Stomach (tissue), 9 donors: ENCODE data around the gene TGFB1I1. TPM values are rescaled to one million over a fixed set of nuclear protein-coding genes. Genes with fewer than 3 reads are reported as not detected.
A peak's percentile ranks its signal among the peaks of the same experiment; 100 is the strongest.

Source experiments
- DNase-seq, 2 donors: peaks; one replicate each; pipeline versions ENCODE4 v3.0.0 to v3.0.0-alpha.2; 2013 to 2019
- H3K27ac ChIP-seq, 5 donors: fragments of 200-600 bp in 4 of 5; sonication (generic) in 4 of 5; one replicate each; pipeline ENCODE4 v1.5.1; 2013 to 2019; ENCODE audit warnings: mild to moderate bottlenecking in 1 of 5, moderate library complexity in 1 of 5
- H3K27me3 ChIP-seq, 3 donors: fragments of 200-600 bp; sonication (generic); one replicate each; pipeline ENCODE4 v1.5.1; 2017 to 2019; ENCODE audit warnings: mixed run types in 1 of 3
- H3K36me3 ChIP-seq, 4 donors: fragments of 200-600 bp; sonication (generic); 1 replicate in 3 of 4; 2 replicates in 1 of 4; pipeline ENCODE4 v1.5.1; 2016 to 2019
- H3K4me1 ChIP-seq, 4 donors: fragments of 200-600 bp; sonication (generic); one replicate each; pipeline ENCODE4 v1.5.1; 2016 to 2019
- H3K4me3 ChIP-seq, 4 donors: fragments of 200-600 bp; sonication (generic) in 3 of 4; one replicate each; pipeline ENCODE4 v1.5.1; 2016 to 2019; ENCODE audit warnings: mild to moderate bottlenecking in 1 of 4
- H3K9me3 ChIP-seq, 4 donors: fragments of 200-600 bp; sonication (generic); one replicate each; pipeline ENCODE4 v1.5.1; 2016 to 2019
- CTCF ChIP-seq, 7 experiments: fragments of 450-650 bp in 4 of 7; fragments of 200-600 bp in 3 of 7; sonication (generic) in 3 of 7; IDR thresholded peaks; one replicate each; pipeline ENCODE4 v1.5.1; 2016 to 2019; ENCODE audit warnings: antibody characterized with exemption in 7 of 7, control low read depth in 2 of 7, mild to moderate bottlenecking in 1 of 7
- EP300 ChIP-seq: sonication (generic); formaldehyde crosslinking; IDR thresholded peaks from one replicate; pipeline ENCODE4 v1.6.1; 2017; ENCODE audit warnings: antibody characterized with exemption
- POLR2A ChIP-seq, 4 donors: fragments of 450-650 bp; IDR thresholded peaks; one replicate each; pipeline ENCODE4 v1.6.1; 2016; ENCODE audit warnings: antibody characterized with exemption in 4 of 4, control low read depth in 2 of 4, mild to moderate bottlenecking in 1 of 4, moderate library complexity in 1 of 4
- POLR2AphosphoS5 ChIP-seq, 3 donors: sonication (generic); formaldehyde crosslinking; IDR thresholded peaks; one replicate each; pipeline ENCODE4 v1.6.1; 2016; ENCODE audit warnings: antibody characterized with exemption in 3 of 3
- WGBS, 5 donors: extraction: QIAGEN DNeasy Blood & Tissue Kit in 3 of 5; methylation state at CpG; one replicate each; pipeline versions ENCODE4 v1.1.5 to v1.1.7; 2013 to 2018; 5-methylcytosine and 5-hydroxymethylcytosine counted together
- intact Hi-C: fragments of 100-400 bp; cut with DNase I; formaldehyde crosslinking; loops from one replicate; pipeline ENCODE4 v1.15.1; 2023; ENCODE audit warnings: low total_unique reads
- polyA plus RNA-seq, 3 donors: library from polyadenylated mRNA; stranded (reverse); fragments of 200-250 nt; gene quantifications; one replicate each; pipeline ENCODE4 v1.2.3, GENCODE V29; 2013
- total RNA-seq, 5 donors: library from RNA; depleted of rRNA; stranded (reverse); fragments of >200 nt; gene quantifications; one replicate each; pipeline versions ENCODE4 v1.1.0 to v1.2.3, GENCODE V29; 2014 to 2016
- donor health status: healthy with polysubstance abuse.
- donor health status: Bipolar disorder and iron deficiency.
- donor health status: healthy.

TGFB1I1 gene
- total and polyA plus RNA-seq, 8 donors = 36.0 to 84.0 (median 49.2) TPM

GRCh38 chr16:31471241-31471874 is 594 bp upstream of the TGFB1I1 start:
- DNase-seq = no peak
- WGBS, 5 donors = 28 to 57% (median 44%) methylated on average over 11 to 15 of the region's 15 CpGs
- Histone ChIP-seq H3K4me3 (peak overlapping the region; percentile 56 to 81 (median 68)), H3K36me3 (peaks cover 15 to 42% (median 37%) of the 10 kb centered on the region in 4 donors), H3K27ac (peak overlapping the region; percentile 48 to 96 (median 88)), H3K4me1 (peaks cover 20 to 56% (median 44%) of the 10 kb centered on the region in 4 donors), H3K9me3 (no peaks in the 10 kb centered on the region), H3K27me3 (peaks cover 0 to 14% (median 0%) of the 10 kb centered on the region in 3 donors)
- TF ChIP-seq CTCF (IDR thresholded peaks at IDR 0.05) (no peak), POLR2AphosphoS5 (IDR thresholded peaks at IDR 0.05) (no peak), POLR2A (IDR thresholded peaks at IDR 0.05) (no peak), EP300 (no peak)
- intact Hi-C loops = no loop called here

GRCh38 chr16:31472709-31473203 is 804 bp downstream of the TGFB1I1 start:
- intact Hi-C loops = no loop called here
- Histone ChIP-seq H3K27me3 (peaks cover 0 to 14% (median 0%) of the 10 kb centered on the region in 3 donors), H3K36me3 (peaks cover 19 to 45% (median 37%) of the 10 kb centered on the region in 4 donors), H3K27ac (peak overlapping the region; percentile 70 to 96 (median 88)), H3K4me3 (peak overlapping the region; percentile 56 to 81 (median 68)), H3K9me3 (no peaks in the 10 kb centered on the region), H3K4me1 (peaks cover 30 to 68% (median 57%) of the 10 kb centered on the region in 4 donors)
- TF ChIP-seq POLR2A (IDR thresholded peaks at IDR 0.05) (no peak), CTCF (IDR thresholded peaks at IDR 0.05) (peak in 5 of 7 experiments; percentile 54 to 74 (median 63)), EP300 (no peak)
- peak; percentile 87 to 95 for DNase-seq
- 20 to 36% (median 33%) methylated on average over 20 of the region's 20 CpGs for WGBS, 5 donors

GRCh38 chr16:31473264-31473984 is 1.5 kb downstream of the TGFB1I1 start:
- peak overlapping the region; percentile 17 to 81 (median 61) for H3K4me3 ChIP-seq
- WGBS, 5 donors = 82 to 89% (median 88%) methylated on average over 15 to 17 of the region's 17 CpGs
- no peak for DNase-seq
- peaks cover 0 to 14% (median 0%) of the 10 kb centered on the region in 3 donors for H3K27me3 ChIP-seq
- peaks cover 35 to 75% (median 64%) of the 10 kb centered on the region in 4 donors for H3K4me1 ChIP-seq
- peaks cover 21 to 51% (median 42%) of the 10 kb centered on the region in 4 donors for H3K36me3 ChIP-seq
- TF ChIP-seq POLR2A (IDR thresholded peaks at IDR 0.05) (no peak), POLR2AphosphoS5 (IDR thresholded peaks at IDR 0.05) (no peak), EP300 (no peak)
- H3K9me3 ChIP-seq = no peaks in the 10 kb centered on the region
- intact Hi-C loops = no loop called here
- H3K27ac ChIP-seq = peak overlapping the region in 4 of 5 donors; percentile 44 to 96 (median 92)

GRCh38 chr16:31474173-31474714 is 2.3 kb downstream of the TGFB1I1 start:
- H3K4me3 ChIP-seq = no peak overlapping the region
- peak overlapping the region in 3 of 5 donors; percentile 88 to 96 (median 96) for H3K27ac ChIP-seq
- TF ChIP-seq POLR2A (IDR thresholded peaks at IDR 0.05) (no peak), EP300 (no peak), CTCF (IDR thresholded peaks at IDR 0.05) (no peak), POLR2AphosphoS5 (IDR thresholded peaks at IDR 0.05) (no peak)
- peaks cover 0 to 14% (median 0%) of the 10 kb centered on the region in 3 donors for H3K27me3 ChIP-seq
- WGBS, 5 donors = 72 to 81% (median 80%) methylated on average over 12 of the region's 12 CpGs
- intact Hi-C loops = no loop called here
- H3K4me1 ChIP-seq = peaks cover 35 to 75% (median 64%) of the 10 kb centered on the region in 4 donors
- no peaks in the 10 kb centered on the region for H3K9me3 ChIP-seq
- peaks cover 21 to 51% (median 42%) of the 10 kb centered on the region in 4 donors for H3K36me3 ChIP-seq
- no peak for DNase-seq
